Upper lobe of right lung (tissue), 1 donor: Measurements from ENCODE around the gene OR14A2. TPM values are rescaled to one million over a fixed set of nuclear protein-coding genes. Genes with fewer than 3 reads are reported as not detected.
"Not testable (repeated sequence)": the region's sequence is repeated elsewhere in the genome, so short reads cannot be mapped to it uniquely, and the experiment has no call there.

ENCODE experiments used
- ATAC-seq: fragments of 200-7000 bp; cut with Tn5 transposase; one replicate; pipeline ENCODE4 v1.9.1; 2020; ENCODE audit warnings: mild to moderate bottlenecking, moderate library complexity
- DNase-seq: peaks from one replicate; pipeline ENCODE4 v3.0.0-alpha.2; 2020
- H3K27ac ChIP-seq: fragments of 200-600 bp; one replicate; pipeline ENCODE4 v1.8.0; 2022
- H3K27me3 ChIP-seq: fragments of 200-600 bp; one replicate; pipeline ENCODE4 v1.8.0; 2022; ENCODE audit warnings: mild to moderate bottlenecking
- H3K36me3 ChIP-seq: fragments of 200-600 bp; one replicate; pipeline ENCODE4 v1.8.0; 2022
- H3K4me1 ChIP-seq: fragments of 200-600 bp; one replicate; pipeline ENCODE4 v1.8.0; 2022
- H3K4me3 ChIP-seq: fragments of 200-600 bp; one replicate; pipeline ENCODE4 v1.8.0; 2022; ENCODE audit warnings: mild to moderate bottlenecking
- H3K9me3 ChIP-seq: fragments of 200-600 bp; one replicate; pipeline ENCODE4 v1.8.0; 2022
- CTCF ChIP-seq: fragments of 200-600 bp; IDR thresholded peaks from one replicate; pipeline ENCODE4 v1.8.0; 2022; ENCODE audit warnings: antibody characterized with exemption
- intact Hi-C: fragments of 100-400 bp; cut with DNase I; formaldehyde crosslinking; loops from one replicate; pipeline ENCODE4 v1.11.0; 2022
- total RNA-seq: library from RNA; stranded (reverse); fragmentation: NEBNext Ultra II Directional; extraction: Animal tissue kit (Norgen Biotek cat#: 25700); gene quantifications from one replicate; pipeline ENCODE4 v1.2.1, GENCODE V29; 2021
- donor health status: DM: no; HTN: yes; CAD: no; lungs with severe emphysema.

Gene OR14A2
- total RNA-seq, 1 donor from 2014 or later = not detected

DNA sequence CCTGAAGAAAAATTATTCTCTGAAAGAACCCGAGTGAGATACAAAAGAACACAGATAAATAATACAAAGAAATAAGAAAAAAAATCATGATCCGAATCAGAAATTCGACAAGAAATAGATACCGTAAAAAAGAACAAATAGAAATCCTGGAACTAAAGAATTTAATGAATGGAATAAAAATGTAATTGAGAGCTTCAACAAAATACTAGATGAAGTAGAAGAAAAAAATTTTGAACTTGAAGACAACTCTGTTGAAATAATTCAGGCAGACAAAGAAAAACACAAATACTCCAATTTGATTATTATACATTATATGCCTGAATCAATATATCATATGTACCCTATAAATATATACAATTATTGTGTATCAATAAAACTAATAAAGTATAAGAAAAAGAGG lies 26.7 kb downstream of the OR14A2 start:
- Histone ChIP-seq H3K27ac (no peak overlapping the region), H3K4me3 (no peak overlapping the region), H3K9me3 (peaks cover 4% of the 10 kb centered on the region), H3K4me1 (no peaks in the 10 kb centered on the region), H3K27me3 (no peaks in the 10 kb centered on the region), H3K36me3 (no peaks in the 10 kb centered on the region)
- TF ChIP-seq CTCF = no peak
- no peak for ATAC-seq
- no peak for DNase-seq
- intact Hi-C loops = no loop called here

DNA sequence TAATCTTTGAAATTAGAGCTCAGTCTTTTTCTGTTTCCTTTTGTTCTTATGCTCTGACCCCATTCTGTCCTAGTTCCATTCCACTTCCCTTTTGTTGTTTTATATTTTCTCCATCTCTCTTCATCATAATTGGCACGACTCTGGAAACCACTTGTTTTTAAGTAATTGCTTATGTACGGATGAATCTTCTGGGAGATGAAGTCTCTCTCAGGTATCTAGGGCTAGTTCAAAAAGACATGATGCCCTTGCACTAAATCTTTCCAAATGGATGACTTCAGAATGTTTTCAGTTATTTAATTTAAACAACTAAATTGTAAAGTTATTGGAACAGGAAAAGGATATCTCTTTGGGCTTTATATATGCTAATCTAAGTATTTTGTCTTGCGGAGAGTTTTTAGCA lies 31.4 kb downstream of the OR14A2 start, which contains the start of gene OR6F1:
Gene OR6F1 (minus strand): TSS at position 101 of the 400 bp plus-strand sequence. CDS start 3,891 bp downstream, outside the sequence.
- Histone ChIP-seq H3K27ac (no peak within 1 kb of the TSS), H3K4me3 (no peak within 1 kb of the TSS), H3K9me3 (no peaks in the 10 kb centered on the region), H3K27me3 (no peaks in the 10 kb centered on the region), H3K36me3 (no peaks in the 10 kb centered on the region), H3K4me1 (no peaks in the 10 kb centered on the region)
- no peak for TF ChIP-seq CTCF
- intact Hi-C loops = no loop called here
- DNase-seq (no peak), ATAC-seq (no peak)

DNA sequence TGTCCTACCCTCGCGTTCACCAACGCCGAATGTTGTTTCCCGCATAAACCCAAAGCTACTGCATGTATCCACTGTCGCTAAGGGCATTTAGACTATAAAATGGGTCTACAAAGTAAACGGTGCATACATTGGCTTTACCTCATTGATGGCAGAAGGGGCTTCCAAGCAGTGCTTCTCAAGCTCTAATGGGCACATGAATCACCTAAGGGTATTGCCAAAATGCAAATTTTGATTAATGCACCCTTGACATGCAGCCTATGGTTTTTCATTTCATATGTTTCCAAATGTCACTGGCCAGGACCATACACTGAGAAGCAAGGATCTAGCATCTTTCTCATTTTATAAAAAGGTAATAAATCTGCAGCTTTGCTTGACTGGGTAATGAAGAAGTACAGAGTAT lies 34.2 kb downstream of the OR14A2 start:
- no peak for TF ChIP-seq CTCF
- DNase-seq (no peak), ATAC-seq (no peak)
- intact Hi-C loops = no loop called here
- no peaks in the 10 kb centered on the region for H3K9me3 ChIP-seq
- no peaks in the 10 kb centered on the region for H3K36me3 ChIP-seq
- H3K27me3 ChIP-seq = no peaks in the 10 kb centered on the region
- no peaks in the 10 kb centered on the region for H3K4me1 ChIP-seq
- H3K27ac ChIP-seq = no peak overlapping the region
- H3K4me3 ChIP-seq = no peak overlapping the region

DNA sequence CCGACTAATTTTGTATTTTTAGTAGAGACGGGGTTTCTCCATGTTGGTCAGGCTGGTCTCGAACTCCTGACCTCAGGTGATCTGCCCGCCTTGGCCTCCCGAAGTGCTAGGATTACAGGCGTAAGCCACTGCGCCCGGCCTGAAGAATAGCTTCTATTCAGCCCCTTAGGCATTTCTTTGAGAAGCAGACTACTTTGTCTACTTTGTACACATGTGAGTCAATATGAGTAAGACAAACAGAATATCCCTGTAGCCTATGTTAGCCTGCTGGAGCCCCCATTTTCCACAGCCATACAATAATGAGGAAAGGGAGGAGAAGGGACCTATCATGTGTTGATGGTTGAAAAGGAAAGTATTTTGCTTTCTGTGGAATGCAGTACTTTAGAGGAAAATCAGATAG lies 37.3 kb downstream of the OR14A2 start:
- intact Hi-C loops, H3K36me3 ChIP-seq, ATAC-seq, H3K27ac ChIP-seq, DNase-seq, H3K4me1 ChIP-seq, H3K9me3 ChIP-seq, H3K27me3 ChIP-seq, H3K4me3 ChIP-seq: not testable (repeated sequence)

DNA sequence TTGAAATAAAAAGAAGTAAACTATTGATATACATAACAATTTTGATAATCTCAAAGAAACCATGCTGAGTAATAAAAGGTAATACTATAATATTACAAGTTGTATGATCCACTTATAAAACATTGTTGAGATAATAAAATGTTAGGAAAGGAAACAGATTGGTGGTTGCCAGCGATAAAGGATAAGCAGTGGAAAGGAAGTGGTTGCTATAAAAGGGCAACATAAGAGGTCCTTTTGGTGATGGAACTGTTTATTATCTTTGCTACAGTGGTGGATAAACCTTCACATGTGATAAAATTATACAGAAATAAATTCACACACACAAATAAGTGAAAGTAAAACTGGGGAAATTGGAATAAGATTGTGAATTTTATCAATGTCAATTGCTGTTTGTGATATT lies 46.6 kb downstream of the OR14A2 start:
- Histone ChIP-seq H3K4me1 (no peaks in the 10 kb centered on the region), H3K9me3 (no peaks in the 10 kb centered on the region), H3K27me3 (no peaks in the 10 kb centered on the region), H3K36me3 (no peaks in the 10 kb centered on the region), H3K4me3 (no peak overlapping the region), H3K27ac (no peak overlapping the region)
- DNase-seq (no peak), ATAC-seq (no peak)
- intact Hi-C loops = no loop called here
- no peak for TF ChIP-seq CTCF

DNA sequence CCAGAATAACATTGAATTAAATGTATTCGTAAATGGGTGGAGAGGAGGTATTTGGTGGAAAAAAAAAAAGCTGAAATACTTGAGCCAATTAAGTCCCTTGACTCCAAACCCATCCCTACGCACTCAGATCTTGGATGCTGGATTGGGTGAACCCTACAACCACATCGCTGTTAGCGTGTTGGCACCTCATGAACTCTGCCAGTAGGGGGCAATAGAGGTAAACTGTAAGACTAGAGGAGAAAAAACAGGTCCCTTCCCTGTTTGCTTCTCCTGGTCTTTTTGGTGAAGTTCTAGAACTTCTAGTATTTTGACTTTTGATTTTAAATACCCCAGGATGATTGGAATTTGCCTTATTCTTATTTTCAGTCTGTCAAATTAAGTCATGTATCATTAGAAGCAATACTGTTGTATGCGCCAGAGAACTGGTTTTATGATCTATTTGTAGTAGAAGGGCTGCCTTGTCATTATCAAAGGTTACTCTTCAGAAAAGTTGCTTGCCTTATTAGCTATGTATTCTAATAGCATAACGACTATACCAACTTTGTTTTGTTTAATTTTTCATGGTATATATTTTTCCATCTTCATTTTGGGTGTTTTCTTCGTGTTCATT lies 66.5 kb downstream of the OR14A2 start:
- no peak for DNase-seq
- H3K36me3 ChIP-seq = no peaks in the 10 kb centered on the region
- H3K27me3 ChIP-seq = no peaks in the 10 kb centered on the region
- no peaks in the 10 kb centered on the region for H3K4me1 ChIP-seq
- ATAC-seq = peak; percentile 80
- no peak overlapping the region for H3K4me3 ChIP-seq
- intact Hi-C loops = no loop called here
- no peak overlapping the region for H3K27ac ChIP-seq
- peak; percentile 72 for TF ChIP-seq CTCF
- no peaks in the 10 kb centered on the region for H3K9me3 ChIP-seq
